GM20431 (cell line): Measurements from ENCODE around the gene ADAP1.

Experiments
- in situ Hi-C: fragments of 300-500 bp; cut with MseI, MboI; formaldehyde crosslinking; loops from one replicate; pipeline ENCODE4 v1.15.0; 2020; ENCODE audit warnings: low sequenced_read_pairs; ENCODE audit not compliant: unreplicated experiment

ADAP1 gene

GRCh38 chr7:886626-887487 lies 67.6 kb downstream of the ADAP1 start:
- in situ Hi-C loops, result no loop called here

GRCh38 chr7:885893-886625 lies 68.4 kb downstream of the ADAP1 start:
- in situ Hi-C loops, result no loop called here

- in situ Hi-C loops, result no loop called here
These were observed 69.1 kb downstream of the ADAP1 start for GRCh38 chr7:885261-885892.

- in situ Hi-C loops, result no loop called here
These were observed 70.1 kb downstream of the ADAP1 start for GRCh38 chr7:884191-885003.

- in situ Hi-C loops, result no loop called here
These were observed 71.1 kb downstream of the ADAP1 start for GRCh38 chr7:883055-884021.

GRCh38 chr7:882336-883035 lies 72.0 kb downstream of the ADAP1 start:
- in situ Hi-C loops, result no loop called here

GRCh38 chr7:881441-882234 lies 72.8 kb downstream of the ADAP1 start:
- in situ Hi-C loops, result no loop called here

GRCh38 chr7:880450-880849 lies 74.0 kb downstream of the ADAP1 start:
- in situ Hi-C loops, result no loop called here

GRCh38 chr7:879706-880105 lies 74.8 kb downstream of the ADAP1 start:
- in situ Hi-C loops, result no loop called here

GRCh38 chr7:879093-879492 lies 75.4 kb downstream of the ADAP1 start:
- in situ Hi-C loops, result no loop called here

- in situ Hi-C loops, result no loop called here
These were observed 76.9 kb downstream of the ADAP1 start for GRCh38 chr7:877312-878232.

- in situ Hi-C loops, result no loop called here
These were observed 77.5 kb downstream of the ADAP1 start for GRCh38 chr7:876972-877311.

- in situ Hi-C loops, result no loop called here
These were observed 78.2 kb downstream of the ADAP1 start, which contains the start of gene GET4 for GRCh38 chr7:876077-876971. Gene GET4, plus strand, starts transcription at chr7:876554. Its CDS starts 92 bp downstream, at chr7:876646.

GRCh38 chr7:875476-876076 lies 78.9 kb downstream of the ADAP1 start:
- in situ Hi-C loops, result no loop called here

- in situ Hi-C loops, result no loop called here
These were observed 79.4 kb downstream of the ADAP1 start for GRCh38 chr7:875051-875450.
